Fibroblast of lung (primary cell): Measurements from ENCODE around the gene ATP9B.

Experiments used
- CTCF ChIP-seq, 2 donors: IDR thresholded peaks in 1 of 2; conservative IDR thresholded peaks in 1 of 2; 1 replicate in 1 of 2; 2 replicates in 1 of 2; pipeline ENCODE4 v1.5.1; 2011 to 2012; ENCODE audit warnings: low read length in 2 of 2, control low read depth in 1 of 2, inconsistent platforms in 1 of 2, low read depth in 1 of 2, mild to moderate bottlenecking in 1 of 2
- EZH2 ChIP-seq: IDR thresholded peaks from 2 replicates; pipeline ENCODE4 v1.5.1; 2012; ENCODE audit warnings: low read length, control low read depth, mild to moderate bottlenecking; ENCODE audit errors: missing control alignments

GRCh38 chr18:79242246-79242645 is 173.1 kb downstream of the ATP9B start:
- no peak for TF ChIP-seq CTCF (conservative IDR thresholded peaks at IDR 0.05 in 1 of 2, IDR thresholded peaks at IDR 0.05 in 1 of 2; ENCODE audit: low read depth in 1 of 2, low read length in 2 of 2)
- TF ChIP-seq EZH2, result no peak
